Skin epidermis (tissue), 12 donors: ENCODE data around the gene TEX101.
"Not testable (repeated sequence)": the region's sequence is repeated elsewhere in the genome, so short reads cannot be mapped to it uniquely, and the experiment has no call there.

ENCODE experiments used
- H3K27ac ChIP-seq, 21 experiments: fragments of 200-600 bp; sonication (generic) in 11 of 21; one replicate each; pipeline ENCODE4 v1.5.0; 2020; ENCODE audit warnings: mild to moderate bottlenecking in 3 of 21, inconsistent platforms in 2 of 21, moderate library complexity in 2 of 21
- H3K4me3 ChIP-seq, 7 experiments: fragments of 200-600 bp; sonication (generic) in 2 of 7; one replicate each; pipeline ENCODE4 v1.5.0; 2020; ENCODE audit warnings: inconsistent platforms in 2 of 7, mild to moderate bottlenecking in 2 of 7, moderate library complexity in 1 of 7

TEX101 gene

GRCh38 chr19:43416951-43417623 is 2.4 kb downstream of the TEX101 start:
- H3K27ac ChIP-seq, result no peak overlapping the region
- no peak overlapping the region for H3K4me3 ChIP-seq

GRCh38 chr19:43420954-43421353 is 6.3 kb downstream of the TEX101 start:
- H3K27ac ChIP-seq, result no peak overlapping the region
- H3K4me3 ChIP-seq, result no peak overlapping the region

- H3K4me3 ChIP-seq, result no peak overlapping the region
Measured at GRCh38 chr19:43422000-43422688, 7.5 kb downstream of the TEX101 start.

GRCh38 chr19:43422689-43423066 is 8.0 kb downstream of the TEX101 start:
- no peak overlapping the region for H3K27ac ChIP-seq
- no peak overlapping the region for H3K4me3 ChIP-seq

More at GRCh38 chr19:43422000-43422688, 7.5 kb downstream of the TEX101 start:
- H3K27ac ChIP-seq, result no peak overlapping the region

GRCh38 chr19:43423779-43424178 is 9.1 kb downstream of the TEX101 start:
- no peak overlapping the region for H3K27ac ChIP-seq
- no peak overlapping the region for H3K4me3 ChIP-seq

GRCh38 chr19:43425567-43426392 is 11.1 kb downstream of the TEX101 start:
- peak overlapping the region in 14 of 21 experiments; percentile 20 to 84 (median 47) for H3K27ac ChIP-seq

GRCh38 chr19:43429395-43429794 is 14.7 kb downstream of the TEX101 start:
- Histone ChIP-seq H3K27ac (no peak overlapping the region), H3K4me3 (no peak overlapping the region)

More at GRCh38 chr19:43425567-43426392, 11.1 kb downstream of the TEX101 start:
- H3K4me3 ChIP-seq, result no peak overlapping the region

- Histone ChIP-seq H3K27ac (no peak overlapping the region), H3K4me3 (no peak overlapping the region)
Measured at GRCh38 chr19:43430142-43430710, 15.5 kb downstream of the TEX101 start.

- Histone ChIP-seq H3K27ac (no peak overlapping the region), H3K4me3 (no peak overlapping the region)
Measured at GRCh38 chr19:43430976-43431375, 16.3 kb downstream of the TEX101 start.

GRCh38 chr19:43433358-43433673 is 18.6 kb downstream of the TEX101 start:
- Histone ChIP-seq H3K27ac (no peak overlapping the region), H3K4me3 (no peak overlapping the region)

- Histone ChIP-seq H3K27ac (no peak overlapping the region), H3K4me3 (no peak overlapping the region)
Measured at GRCh38 chr19:43433689-43434088, 19.0 kb downstream of the TEX101 start.

GRCh38 chr19:43435775-43436174 is 21.1 kb downstream of the TEX101 start:
- H3K4me3 ChIP-seq, result no peak overlapping the region
- no peak overlapping the region for H3K27ac ChIP-seq

GRCh38 chr19:43437284-43437683 is 22.6 kb downstream of the TEX101 start:
- peak overlapping the region in 9 of 21 experiments; percentile 7 to 92 (median 78) for H3K27ac ChIP-seq
- not testable (repeated sequence) for H3K4me3 ChIP-seq

- Histone ChIP-seq H3K27ac (peak overlapping the region in 17 of 21 experiments; percentile 1 to 92 (median 70)), H3K4me3 (no peak overlapping the region)
Measured at GRCh38 chr19:43437712-43438111, 23.0 kb downstream of the TEX101 start.

- Histone ChIP-seq H3K27ac (peak overlapping the region in 20 of 21 experiments; percentile 1 to 92 (median 68)), H3K4me3 (no peak overlapping the region)
Measured at GRCh38 chr19:43438291-43439031, 23.8 kb downstream of the TEX101 start.

GRCh38 chr19:43439032-43439708 is 24.5 kb downstream of the TEX101 start:
- no peak overlapping the region for H3K4me3 ChIP-seq
- peak overlapping the region in 20 of 21 experiments; percentile 4 to 92 (median 68) for H3K27ac ChIP-seq

- peak overlapping the region in 11 of 21 experiments; percentile 4 to 92 (median 60) for H3K27ac ChIP-seq
- H3K4me3 ChIP-seq, result no peak overlapping the region
Measured at GRCh38 chr19:43439709-43440063, 25.0 kb downstream of the TEX101 start.

GRCh38 chr19:43441716-43442115 is 27.0 kb downstream of the TEX101 start:
- H3K27ac ChIP-seq, result no peak overlapping the region
- H3K4me3 ChIP-seq, result no peak overlapping the region

- not testable (repeated sequence) for H3K4me3 ChIP-seq
Measured at GRCh38 chr19:43444091-43444490, 29.4 kb downstream of the TEX101 start.

More at GRCh38 chr19:43444091-43444490, 29.4 kb downstream of the TEX101 start:
- H3K27ac ChIP-seq, result not testable (repeated sequence)
